NOMO-1 treated with dmso at 0.1 percent for 144 hours (cell line): ENCODE results near the gene AAR2.

Experiments
- DNase-seq: peaks from one replicate; lab custom pipeline; 2025; ENCODE audit not compliant: unreplicated experiment; lab: John Stamatoyannopoulos, UW

Gene AAR2

DNA sequence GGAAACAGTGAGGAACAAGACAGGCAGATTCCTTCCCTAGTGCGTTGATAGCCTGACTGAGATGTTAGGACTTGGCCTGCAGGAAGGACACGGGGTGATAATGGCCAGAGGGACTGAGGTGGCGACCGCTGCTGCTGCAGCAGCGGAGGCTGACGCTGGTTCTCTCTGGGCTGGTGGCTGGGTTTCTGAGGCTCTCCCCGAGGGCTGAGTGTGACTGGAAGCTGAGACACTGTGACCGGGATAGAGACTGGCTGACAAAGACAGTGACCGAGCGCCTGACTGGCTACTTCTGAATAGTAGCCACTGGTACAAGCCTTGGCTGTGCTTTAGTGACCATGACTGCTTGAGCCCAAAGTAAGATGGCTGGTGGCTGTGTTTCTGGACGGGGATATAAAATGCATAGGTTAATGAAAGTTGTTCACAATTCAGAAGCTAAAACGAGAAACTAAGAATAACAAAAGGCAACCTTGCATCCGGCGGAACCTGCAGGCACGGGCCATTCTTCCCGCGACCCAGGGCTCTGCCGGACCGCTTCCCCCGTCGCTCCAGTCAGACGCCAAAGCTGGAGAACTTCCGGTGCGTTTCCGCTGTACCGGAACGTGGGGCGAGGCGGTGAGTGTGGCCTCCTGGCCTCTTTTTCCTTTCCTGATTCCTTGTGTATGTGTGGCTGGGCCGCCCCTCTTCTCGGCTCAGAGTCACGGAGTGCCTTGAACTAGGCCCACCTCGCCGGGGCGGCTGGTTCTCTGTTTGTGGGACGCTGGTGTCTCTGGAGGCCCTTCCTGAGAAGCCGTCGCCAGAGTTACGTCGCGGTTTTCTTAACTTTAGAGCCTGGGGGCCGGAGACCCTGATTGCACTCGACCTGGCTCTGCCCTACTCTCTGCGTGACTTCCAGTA lies at the start of gene AAR2:
Gene AAR2 (plus strand): TSS at position 587 of the 894 bp plus-strand sequence. CDS start 3,391 bp downstream, outside the sequence.
- peak; percentile 81 for DNase-seq

DNA sequence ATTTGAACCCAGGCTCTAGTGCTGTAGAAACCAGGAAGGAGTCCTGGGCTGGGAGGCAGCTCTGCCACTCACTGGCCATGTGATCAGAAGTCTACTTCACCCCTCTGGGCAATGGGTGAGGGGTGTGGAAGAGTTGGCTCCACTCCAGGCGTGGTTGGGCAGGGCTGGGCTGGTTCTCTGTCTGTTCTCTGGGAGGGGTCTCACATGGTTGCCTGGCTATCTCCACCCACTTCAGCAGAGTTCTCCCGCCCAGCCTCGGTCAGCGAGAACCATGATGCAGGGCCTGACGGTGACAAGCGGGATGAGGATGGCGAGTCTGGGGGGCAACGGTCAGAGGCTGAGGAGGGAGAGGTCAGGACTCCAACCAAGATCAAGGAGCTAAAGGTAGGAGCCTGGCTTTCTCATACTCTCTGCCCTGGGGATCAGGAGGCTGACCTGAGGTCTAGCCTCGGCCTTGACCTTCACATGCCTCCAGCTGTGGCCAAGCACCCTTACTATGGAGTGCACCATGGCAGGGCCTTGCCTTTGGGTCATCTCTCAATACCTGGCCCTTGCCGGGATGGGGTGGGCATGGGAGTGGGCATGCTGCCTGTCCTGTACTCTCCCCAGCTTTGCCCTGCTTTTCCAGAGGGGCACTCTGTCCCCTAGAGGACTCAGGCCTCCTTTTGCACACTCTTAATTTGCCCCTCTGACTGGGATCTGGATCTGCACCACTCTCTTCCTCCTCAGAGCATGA lies 42.1 kb upstream of the AAR2 start:
- no peak for DNase-seq

DNA sequence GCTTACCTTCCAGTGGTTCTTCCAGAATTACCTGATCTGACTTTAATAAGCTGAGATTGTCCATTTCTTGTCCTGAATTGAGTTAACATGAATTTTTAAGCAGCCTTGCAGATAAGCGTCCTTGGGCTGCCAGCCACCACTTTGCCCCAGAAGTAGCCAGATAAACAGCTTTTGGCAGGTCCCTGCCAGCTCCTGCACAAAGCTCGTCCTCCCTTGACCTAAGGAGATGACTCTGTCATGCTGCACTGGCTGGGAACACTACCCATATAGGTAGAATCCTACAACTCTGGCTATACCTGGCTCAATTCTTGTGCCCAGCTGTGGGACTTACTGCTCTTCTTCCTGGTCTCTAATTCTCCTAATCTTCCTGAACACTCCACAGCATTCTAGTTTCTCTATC lies 39.6 kb upstream of the AAR2 start:
- DNase-seq = no peak

DNA sequence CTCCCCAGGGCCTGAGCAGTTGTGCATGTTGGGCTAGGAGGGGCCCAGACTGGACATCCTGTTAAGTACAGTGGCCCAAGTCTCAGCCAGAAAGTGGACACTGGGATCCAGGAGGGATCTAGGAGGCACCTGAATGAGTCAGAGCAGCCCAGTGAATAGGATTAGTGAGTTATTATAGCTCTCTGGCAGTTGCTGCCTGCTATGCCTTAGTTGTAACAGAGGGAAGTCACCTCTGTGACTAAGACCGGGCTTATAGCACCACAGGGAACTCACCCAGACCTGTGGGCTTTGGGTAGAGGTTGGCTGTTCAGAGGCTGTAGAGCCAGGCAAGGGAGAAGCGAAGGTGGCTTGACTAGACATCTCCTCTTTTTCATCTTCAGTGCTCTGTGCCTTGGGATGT lies 39.0 kb upstream of the AAR2 start:
- DNase-seq = no peak

DNA sequence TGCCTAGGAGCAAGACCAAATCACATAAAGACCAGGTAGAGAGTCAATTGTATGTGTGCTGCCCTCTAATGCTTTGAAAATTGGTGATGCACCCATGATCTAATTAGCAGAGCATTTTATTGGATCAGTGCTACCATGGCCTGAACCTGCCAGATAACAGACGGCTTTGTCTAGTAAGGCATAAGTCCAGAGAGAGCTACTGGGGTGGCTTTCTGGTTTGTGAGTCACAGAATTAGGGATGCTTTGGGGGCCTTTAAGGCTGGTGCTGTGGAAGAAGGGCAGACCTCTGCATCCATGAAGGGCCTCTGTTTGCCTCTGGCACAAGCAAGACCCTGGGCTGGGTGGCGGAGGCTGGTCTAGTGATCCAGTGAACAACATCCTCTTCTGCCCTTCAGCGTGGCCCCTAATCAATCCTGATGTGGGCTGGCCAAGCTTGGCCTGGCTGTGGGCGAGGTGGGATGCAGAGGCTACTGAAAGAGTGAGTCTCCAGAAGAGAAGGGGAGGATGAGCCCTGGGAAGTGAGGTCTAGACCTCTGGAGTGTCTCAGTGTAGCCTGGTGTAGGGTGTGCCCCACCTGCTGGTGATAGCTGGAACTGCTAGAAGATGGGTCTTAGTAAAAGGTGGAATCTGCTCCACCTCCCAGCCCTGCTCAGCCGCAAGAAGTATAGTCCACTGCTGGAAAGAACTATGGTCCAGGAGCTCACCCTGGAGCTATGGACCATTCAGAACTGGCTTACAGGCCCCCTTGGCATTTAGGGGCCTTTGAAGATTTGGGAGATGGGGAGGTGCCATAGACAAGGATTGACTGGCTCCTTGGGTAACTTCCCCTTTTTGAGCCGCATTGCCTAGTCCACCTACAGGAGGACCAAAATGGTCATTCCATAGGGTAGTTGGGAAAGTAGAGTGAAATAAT lies 36.7 kb upstream of the AAR2 start:
- peak; percentile 48 for DNase-seq

GRCh38 chr20:36200451-36200850 lies 35.8 kb upstream of the AAR2 start:
- no peak for DNase-seq

DNA sequence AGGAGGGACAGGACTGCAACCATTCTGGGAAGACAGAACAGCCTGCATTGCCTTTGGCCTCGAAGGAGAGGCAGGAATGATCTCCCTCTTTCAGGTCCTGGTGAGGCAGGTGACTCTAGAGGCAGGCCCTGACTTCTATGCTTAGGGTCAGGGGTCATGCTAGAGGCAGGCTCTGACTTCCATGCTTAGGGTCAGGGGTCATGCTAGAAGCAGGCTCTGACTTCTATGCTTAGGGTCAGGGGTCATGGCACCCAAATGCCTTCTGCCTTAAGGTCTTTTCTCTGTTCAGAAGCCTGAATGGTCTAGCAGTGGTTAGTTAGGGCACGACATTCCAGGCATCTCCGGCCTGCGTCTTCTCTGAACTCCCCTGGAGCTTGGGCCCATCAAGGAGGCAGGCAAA lies 35.1 kb upstream of the AAR2 start:
- DNase-seq = no peak

- DNase-seq = peak; percentile 37
Observed at GRCh38 chr20:36202891-36203338, 33.4 kb upstream of the AAR2 start.

- no peak for DNase-seq
Observed at GRCh38 chr20:36203861-36204260, 32.4 kb upstream of the AAR2 start.

- DNase-seq = no peak
Observed at GRCh38 chr20:36205026-36205425, 31.3 kb upstream of the AAR2 start.

GRCh38 chr20:36206068-36206467 lies 30.2 kb upstream of the AAR2 start:
- no peak for DNase-seq

DNA sequence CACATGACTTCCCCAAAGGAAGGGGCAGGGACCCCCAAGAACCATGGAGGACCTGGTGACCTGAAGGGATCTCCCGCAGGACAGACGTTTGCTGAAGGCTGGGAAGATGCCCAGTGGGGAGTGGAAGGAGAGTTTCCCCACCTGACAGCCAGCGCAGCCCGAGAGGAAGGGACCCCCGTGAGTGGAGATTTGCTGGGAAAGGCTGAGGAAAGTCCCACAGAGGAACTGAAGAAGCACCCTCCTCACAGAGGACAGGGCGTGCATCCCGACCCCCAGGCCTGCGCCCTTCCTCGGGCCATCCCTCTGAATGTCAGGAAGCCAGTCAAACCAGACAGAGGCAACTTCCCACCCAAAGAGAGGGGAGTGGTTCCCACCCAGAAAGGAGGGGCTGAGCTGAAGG lies 29.6 kb upstream of the AAR2 start:
- DNase-seq = no peak

- DNase-seq = no peak
Observed at GRCh38 chr20:36207602-36208001, 28.7 kb upstream of the AAR2 start.

GRCh38 chr20:36208257-36208656 lies 28.0 kb upstream of the AAR2 start:
- no peak for DNase-seq

GRCh38 chr20:36210436-36211021 lies 25.7 kb upstream of the AAR2 start:
- no peak for DNase-seq

GRCh38 chr20:36213362-36213761 lies 22.9 kb upstream of the AAR2 start:
- no peak for DNase-seq

DNA sequence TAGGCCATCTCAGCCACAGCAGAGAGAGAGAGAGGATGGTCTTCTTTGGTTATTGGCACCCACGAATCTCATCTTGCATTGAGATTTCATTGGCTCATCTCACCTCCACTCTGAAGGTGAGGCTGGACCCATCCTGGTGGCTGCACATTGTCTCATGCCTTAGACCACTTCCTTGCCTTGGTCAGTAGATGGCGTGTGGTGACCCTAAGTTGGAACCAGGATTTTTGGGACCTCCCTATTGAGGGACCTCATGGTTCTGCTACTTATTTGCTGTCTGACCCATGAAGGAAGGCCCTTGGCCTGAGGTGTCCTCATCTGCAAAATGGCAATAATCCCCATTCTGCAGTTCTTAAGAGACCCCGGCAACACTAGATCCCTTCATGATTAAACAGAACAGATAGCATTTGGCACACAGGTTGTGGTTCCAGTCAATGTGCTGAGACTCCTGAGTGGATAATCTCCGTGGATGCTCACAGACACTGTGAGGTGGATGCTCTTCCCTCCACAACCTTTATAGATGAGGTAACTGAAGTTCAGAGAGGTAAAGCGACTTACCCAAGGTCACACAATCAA lies 21.5 kb upstream of the AAR2 start:
- no peak for DNase-seq

GRCh38 chr20:36215778-36216177 lies 20.5 kb upstream of the AAR2 start:
- no peak for DNase-seq

GRCh38 chr20:36216314-36217025 lies 19.8 kb upstream of the AAR2 start:
- DNase-seq = no peak

DNA sequence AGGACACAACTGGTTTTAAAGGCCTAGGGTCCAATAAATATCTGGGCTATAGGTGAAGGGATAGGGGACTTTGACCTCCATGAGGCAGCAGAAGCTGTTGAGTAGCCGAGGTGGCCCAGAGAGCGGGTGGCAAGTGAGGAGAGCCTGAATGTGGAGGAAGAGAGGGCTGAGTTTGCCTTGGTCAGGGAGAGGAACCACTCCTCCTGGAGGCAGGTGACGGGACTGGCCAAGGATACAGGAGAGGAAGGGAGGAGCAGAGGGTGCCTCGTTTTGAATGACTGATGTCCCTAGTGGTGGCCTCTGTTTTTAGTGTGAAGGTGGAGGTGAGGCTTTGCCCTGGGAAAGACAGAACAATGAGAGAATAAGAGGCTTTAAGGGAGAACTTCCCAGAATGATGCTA lies 19.1 kb upstream of the AAR2 start:
- DNase-seq = no peak
